GM19099 (cell line): Measurements from ENCODE around the gene P4HTM.

Experiments used
- POLR2A ChIP-seq: IDR thresholded peaks from 3 replicates; pipeline ENCODE4 v1.6.1; 2011; ENCODE audit warnings: low read depth; ENCODE audit not compliant: insufficient read length; ENCODE audit errors: extremely low read depth

The P4HTM gene

GRCh38 chr3:49013738-49014660 lies 24.0 kb downstream of the P4HTM start:
- TF ChIP-seq POLR2A = no peak

- TF ChIP-seq POLR2A = peak; percentile 16
Observed at GRCh38 chr3:49015072-49015471, 25.0 kb downstream of the P4HTM start.

DNA sequence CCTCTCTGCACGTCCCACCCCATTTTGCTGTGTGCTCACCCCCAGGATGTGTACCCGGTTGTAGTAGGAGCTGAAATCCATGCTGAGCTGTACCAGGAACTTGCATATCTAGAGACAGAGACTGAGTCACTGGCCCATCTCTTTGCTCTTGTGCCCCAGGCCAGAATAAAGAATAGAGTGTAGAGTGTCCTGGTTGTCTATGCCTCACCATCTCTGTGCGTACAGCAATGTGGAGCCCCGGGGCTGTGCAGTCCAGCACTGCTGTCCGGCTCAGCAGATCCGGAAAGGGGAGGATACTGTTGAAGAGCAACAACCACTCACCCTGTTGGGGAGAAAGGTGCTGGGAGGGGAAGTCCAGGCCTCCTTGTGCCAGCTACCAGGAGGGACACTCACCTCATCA lies 25.7 kb downstream of the P4HTM start:
- no peak for TF ChIP-seq POLR2A

DNA sequence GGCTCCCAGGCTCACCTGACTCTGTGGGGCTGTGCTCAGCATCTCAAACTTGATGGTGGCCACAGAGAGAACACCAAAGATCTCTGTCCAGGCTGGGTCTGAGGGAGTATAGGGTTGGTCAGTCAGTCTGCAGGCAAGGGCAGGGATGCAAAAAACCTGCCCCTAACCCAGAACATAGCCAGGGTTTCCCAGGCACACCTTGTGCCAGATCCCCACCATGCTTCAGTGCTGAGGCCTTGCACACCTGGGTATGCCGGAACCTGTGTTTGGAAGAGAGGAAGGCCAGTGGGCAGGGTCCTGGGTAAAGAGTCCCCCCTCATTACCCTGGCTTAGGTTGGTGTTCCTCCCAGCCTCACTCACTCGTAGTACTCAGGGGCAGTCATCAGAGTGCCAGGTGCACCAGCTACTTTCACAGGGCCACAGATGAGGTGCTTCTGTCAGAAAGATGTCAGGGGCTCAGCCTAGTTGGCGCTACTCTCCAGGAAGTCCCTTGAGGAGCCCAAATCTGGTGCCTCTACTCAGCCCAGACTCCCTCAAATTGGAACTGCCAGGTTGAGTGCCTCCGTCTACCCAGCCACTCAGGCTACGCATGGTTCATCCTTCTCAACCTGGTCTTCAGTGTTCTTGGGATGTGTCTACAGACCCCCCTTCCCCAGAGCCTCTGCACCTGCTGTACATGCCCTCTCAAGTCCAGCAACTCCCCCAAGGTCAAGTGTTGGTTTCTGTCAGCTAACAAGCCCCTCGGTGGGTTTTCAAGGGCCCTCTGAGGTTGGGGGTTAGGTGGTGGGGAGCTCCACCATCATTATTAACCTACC lies 26.6 kb downstream of the P4HTM start:
- TF ChIP-seq POLR2A = peak; percentile 17

- no peak for TF ChIP-seq POLR2A
Observed at GRCh38 chr3:49017229-49017970, 27.4 kb downstream of the P4HTM start.

- TF ChIP-seq POLR2A = peak; percentile 56
Observed at GRCh38 chr3:49017971-49018706, 28.1 kb downstream of the P4HTM start, which contains the start of gene DALRD3. Gene DALRD3 (minus strand): TSS chr3:49018580. CDS start chr3:49018564, 16 bp downstream.

DNA sequence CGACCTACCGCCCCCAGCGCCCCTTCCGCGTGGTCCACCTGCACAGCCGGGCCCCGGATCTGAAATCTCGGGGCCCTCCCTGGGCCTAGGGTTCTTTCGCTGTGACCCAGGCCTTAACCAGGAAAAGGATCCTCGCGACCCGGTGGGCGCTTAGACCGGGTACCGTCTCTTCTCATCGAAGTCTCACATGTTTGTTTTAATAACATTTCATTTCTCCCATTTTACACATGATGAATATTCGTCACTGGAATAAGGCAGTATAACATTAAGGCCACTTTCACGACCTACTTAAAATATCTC lies 28.6 kb downstream of the P4HTM start:
- TF ChIP-seq POLR2A = no peak

DNA sequence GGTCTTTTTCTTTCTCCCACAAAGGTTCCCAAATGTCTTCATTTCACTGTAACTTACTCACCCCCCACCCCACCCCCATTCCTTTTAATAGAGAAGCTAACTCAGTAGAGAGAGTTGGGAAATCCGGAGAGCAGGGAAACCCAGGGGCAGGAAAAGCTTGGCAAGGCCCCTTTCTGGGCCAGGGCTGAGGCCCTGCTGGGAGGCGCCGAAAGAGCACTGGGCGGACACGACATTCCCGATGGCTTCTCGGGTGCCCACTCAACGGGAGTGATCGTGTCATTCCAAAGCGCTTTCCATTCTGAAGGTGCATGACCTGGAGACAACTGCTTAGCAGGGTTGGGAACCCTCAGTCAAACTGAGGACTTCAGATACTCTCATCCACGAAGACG lies 29.9 kb downstream of the P4HTM start:
- no peak for TF ChIP-seq POLR2A

- no peak for TF ChIP-seq POLR2A
Observed at GRCh38 chr3:49020330-49021212, 30.5 kb downstream of the P4HTM start.

- peak; percentile 100 for TF ChIP-seq POLR2A
Observed at GRCh38 chr3:49021213-49021812, 31.3 kb downstream of the P4HTM start.

DNA sequence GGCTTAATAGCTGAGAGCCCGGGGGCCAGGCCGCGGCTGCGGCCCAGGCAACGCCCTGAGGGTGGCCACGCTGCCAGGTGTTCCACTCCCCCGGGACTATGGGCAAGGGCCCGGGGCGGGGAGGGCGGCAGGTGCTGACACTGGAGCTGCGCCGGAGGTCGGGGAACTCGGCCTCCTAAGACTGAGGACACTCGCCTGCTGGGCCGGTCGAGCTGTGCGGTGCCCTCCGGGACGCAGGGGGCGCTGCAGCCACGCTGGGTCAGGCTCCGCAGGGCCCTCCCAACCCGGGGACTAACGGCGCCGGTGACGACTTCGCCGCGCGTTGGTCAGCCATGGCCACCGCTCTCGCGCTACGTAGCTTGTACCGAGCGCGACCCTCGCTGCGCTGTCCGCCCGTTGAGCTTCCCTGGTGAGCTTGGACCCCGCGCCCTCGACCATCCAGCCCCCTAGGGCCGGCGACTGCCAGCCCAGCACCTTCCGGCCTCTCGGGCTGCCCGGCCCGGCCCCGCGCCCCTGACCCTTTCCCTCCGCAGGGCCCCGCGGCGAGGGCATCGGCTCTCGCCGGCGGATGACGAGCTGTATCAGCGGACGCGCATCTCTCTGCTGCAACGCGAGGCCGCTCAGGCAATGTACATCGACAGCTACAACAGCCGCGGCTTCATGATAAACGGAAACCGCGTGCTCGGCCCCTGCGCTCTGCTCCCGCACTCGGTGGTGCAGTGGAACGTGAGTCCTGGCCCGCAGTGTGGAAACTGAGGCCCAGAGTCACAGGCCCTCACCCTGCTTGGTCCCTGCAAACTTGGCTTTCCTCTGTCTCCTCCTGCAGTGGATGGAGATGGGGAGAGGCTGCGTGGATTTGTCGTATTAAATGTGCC lies 32.0 kb downstream of the P4HTM start, which contains the start of gene NDUFAF3:
Gene NDUFAF3 (plus strand): TSS at position 309 of the 875 bp plus-strand sequence. CDS start 24 bp downstream, at position 333.
- peak; percentile 94 for TF ChIP-seq POLR2A

DNA sequence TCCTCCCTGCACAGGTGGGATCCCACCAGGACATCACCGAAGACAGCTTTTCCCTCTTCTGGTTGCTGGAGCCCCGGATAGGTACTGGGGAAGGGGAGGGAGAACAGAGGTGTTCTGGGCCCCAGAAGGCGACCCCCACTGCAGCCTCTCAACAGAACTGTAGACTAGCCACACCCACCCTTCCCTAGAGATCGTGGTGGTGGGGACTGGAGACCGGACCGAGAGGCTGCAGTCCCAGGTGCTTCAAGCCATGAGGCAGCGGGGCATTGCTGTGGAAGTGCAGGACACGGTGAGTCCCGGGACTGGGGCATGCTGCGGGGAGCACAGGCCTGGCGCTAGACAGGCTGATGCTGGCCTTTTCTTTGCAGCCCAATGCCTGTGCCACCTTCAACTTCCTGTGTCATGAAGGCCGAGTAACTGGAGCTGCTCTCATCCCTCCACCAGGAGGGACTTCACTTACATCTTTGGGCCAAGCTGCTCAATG lies 32.7 kb downstream of the P4HTM start:
- no peak for TF ChIP-seq POLR2A
